Measurements from ENCODE around the gene EIPR1. TPM values are rescaled to one million over a fixed set of nuclear protein-coding genes. Genes with fewer than 3 reads are reported as not detected.

Gene EIPR1
- total RNA-seq, 1 experiment from 2014 or later: 22.8 TPM

GRCh38 chr2:3379647-3380534, 2.3 kb upstream of the EIPR1 start, which contains the start of gene TRAPPC12:
Gene TRAPPC12, plus strand, starts transcription at chr2:3379694. Its CDS starts 7,930 bp downstream, at chr2:3387624.
- Mint-ChIP-seq H3K27me3 (ENCODE audit: low read depth) (no peaks in the 10 kb centered on the region), H3K4me1 (peaks cover 26% of the 10 kb centered on the region), H3K4me3 (peak within 1 kb of the TSS; percentile 95), H3K36me3 (peaks cover 14% of the 10 kb centered on the region), H3K27ac (peak within 1 kb of the TSS; percentile 32; the same call in 1 of the 2 replicates), H3K9me3 (no peaks in the 10 kb centered on the region)
- CTCF ChIA-PET: interaction anchor here (0.6 to 1.4 kb wide), 5 partner anchors 14 to 77 kb away, joined by 3 to 4 read pairs (median 3); no protein-coding TSS in a partner anchor
- POLR2A ChIA-PET: interaction anchor here (0.5 to 0.9 kb wide), 2 partner anchors 17 to 257 kb away, joined by 3 read pairs; no protein-coding TSS in a partner anchor
- DNase-seq (ENCODE audit: low spot score) (peak; percentile 94), ATAC-seq (peak; percentile 83)
- TF ChIP-seq PREB (CRISPR knock-in tag; IDR thresholded peaks at IDR 0.05; ENCODE audit: borderline replicate concordance) (0 out of 2 replicates have a peak, but pooled peaks have one; percentile 13), CREM (CRISPR knock-in tag; IDR thresholded peaks at IDR 0.05) (peak; percentile 88; the same call in 1 of the 2 replicates), JUN (CRISPR knock-in tag; IDR thresholded peaks at IDR 0.05) (peak; percentile 57; the same call in 1 of the 2 replicates), HMGXB4 (CRISPR knock-in tag; IDR thresholded peaks at IDR 0.05) (peak; percentile 95), NFATC4 (CRISPR knock-in tag; IDR thresholded peaks at IDR 0.05) (no peak), SMAD4 (CRISPR knock-in tag; IDR thresholded peaks at IDR 0.05) (0 out of 2 replicates have a peak, but pooled peaks have one; percentile 32), ETV6 (CRISPR knock-in tag; IDR thresholded peaks at IDR 0.05) (peak; percentile 84), AFF4 (CRISPR knock-in tag; IDR thresholded peaks at IDR 0.05; ENCODE audit: borderline replicate concordance) (peak; percentile 37; the same call in 1 of the 2 replicates), FOXK1 (CRISPR knock-in tag; IDR thresholded peaks at IDR 0.05) (peak; percentile 55; the same call in 1 of the 2 replicates), ZNF281 (CRISPR knock-in tag; IDR thresholded peaks at IDR 0.05) (0 out of 2 replicates have a peak, but pooled peaks have one; percentile 90), ATF1 (CRISPR knock-in tag; IDR thresholded peaks at IDR 0.05) (peak; percentile 92), MAX (CRISPR knock-in tag; IDR thresholded peaks at IDR 0.05) (peak; percentile 94; the same call in 1 of the 2 replicates), ZNF396 (CRISPR knock-in tag; IDR thresholded peaks at IDR 0.05; ENCODE audit: borderline replicate concordance) (no peak), ARID4B (CRISPR knock-in tag; IDR thresholded peaks at IDR 0.05; ENCODE audit: borderline replicate concordance) (peak; percentile 97), FOXP4 (CRISPR knock-in tag; IDR thresholded peaks at IDR 0.05) (peak; percentile 65), KAT7 (CRISPR knock-in tag; IDR thresholded peaks at IDR 0.05; ENCODE audit: borderline replicate concordance) (peak; percentile 89; the same call in 1 of the 2 replicates), MYBL2 (CRISPR knock-in tag; IDR thresholded peaks at IDR 0.05) (peak; percentile 81; the same call in 1 of the 2 replicates), TCF7 (CRISPR knock-in tag; IDR thresholded peaks at IDR 0.05; ENCODE audit: low read depth) (peak; percentile 79; the same call in 1 of the 2 replicates)
